NCI-H1092 (cell line): ENCODE measurements around the gene RNF138.
"Not testable (repeated sequence)": the region's sequence is repeated elsewhere in the genome, so short reads cannot be mapped to it uniquely, and the experiment has no call there.

Experiments used
- DNase-seq: peaks from one replicate; lab custom pipeline; 2025; lab: John Stamatoyannopoulos, UW

Gene RNF138, protein sequence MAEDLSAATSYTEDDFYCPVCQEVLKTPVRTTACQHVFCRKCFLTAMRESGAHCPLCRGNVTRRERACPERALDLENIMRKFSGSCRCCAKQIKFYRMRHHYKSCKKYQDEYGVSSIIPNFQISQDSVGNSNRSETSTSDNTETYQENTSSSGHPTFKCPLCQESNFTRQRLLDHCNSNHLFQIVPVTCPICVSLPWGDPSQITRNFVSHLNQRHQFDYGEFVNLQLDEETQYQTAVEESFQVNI

DNA sequence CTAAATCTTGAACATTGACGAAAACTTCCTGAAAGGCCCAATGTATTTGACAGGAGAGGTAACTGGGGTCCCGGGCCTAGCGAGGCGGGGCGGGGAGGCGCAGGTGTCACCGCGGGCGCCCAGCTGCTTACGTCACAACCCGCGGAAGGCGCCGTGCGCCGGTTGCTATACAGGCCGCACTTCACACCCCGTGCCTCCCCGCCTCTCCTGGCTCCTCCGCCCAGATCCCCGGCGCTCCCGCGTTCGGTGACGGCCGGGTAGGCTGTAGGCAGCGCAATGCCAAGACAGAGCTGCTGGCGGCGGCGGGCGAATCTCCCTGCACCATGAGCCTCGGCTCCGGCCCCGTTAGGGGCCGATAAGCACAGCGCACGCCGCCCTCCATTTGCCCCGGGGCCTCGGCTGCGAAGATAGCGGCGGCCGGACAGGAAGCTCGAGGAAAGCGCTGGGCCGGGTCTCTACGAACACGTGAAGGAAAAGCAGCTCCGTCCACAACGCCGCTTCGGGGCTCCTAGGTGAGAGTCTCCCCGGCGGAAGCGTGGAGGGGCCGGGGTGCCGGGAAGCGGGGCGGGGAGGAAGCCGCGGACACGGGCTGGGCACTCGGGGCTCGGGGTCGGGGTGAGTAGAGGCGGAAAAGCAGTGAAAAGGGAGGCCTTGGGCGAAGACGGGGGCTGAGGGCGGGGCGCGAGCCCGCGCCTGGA is at the start of gene RNF138:
RNF138 (plus strand) TSS at position 151 of the 698 bp plus-strand sequence. CDS start 903 bp downstream, outside the sequence.
- peak; percentile 91 for DNase-seq

DNA sequence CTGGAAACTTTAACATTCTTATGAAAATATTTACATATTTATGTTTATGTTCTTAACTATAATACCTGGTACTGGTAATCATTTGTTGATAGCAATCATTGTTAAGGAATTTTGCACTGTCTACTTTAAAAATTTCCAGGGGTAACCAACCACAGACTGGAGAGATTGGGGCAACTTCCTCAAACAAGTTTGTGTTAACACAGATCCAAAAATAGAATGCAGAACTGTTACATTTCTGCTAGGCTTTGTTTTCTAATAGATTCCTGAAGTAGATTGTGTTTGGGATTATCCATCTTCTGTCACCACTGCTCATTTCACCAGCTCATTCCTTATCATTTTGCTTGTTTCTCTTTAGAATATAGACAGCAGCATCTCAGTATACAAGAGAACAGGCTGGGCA is 49.3 kb upstream of the RNF138 start:
- DNase-seq: no peak

- no peak for DNase-seq
Observed at GRCh38 chr18:32048507-32049091, 43.1 kb upstream of the RNF138 start.

- DNase-seq: no peak
Observed at GRCh38 chr18:32049393-32050171, 42.1 kb upstream of the RNF138 start.

GRCh38 chr18:32056613-32057358 is 34.9 kb upstream of the RNF138 start:
- no peak for DNase-seq

DNA sequence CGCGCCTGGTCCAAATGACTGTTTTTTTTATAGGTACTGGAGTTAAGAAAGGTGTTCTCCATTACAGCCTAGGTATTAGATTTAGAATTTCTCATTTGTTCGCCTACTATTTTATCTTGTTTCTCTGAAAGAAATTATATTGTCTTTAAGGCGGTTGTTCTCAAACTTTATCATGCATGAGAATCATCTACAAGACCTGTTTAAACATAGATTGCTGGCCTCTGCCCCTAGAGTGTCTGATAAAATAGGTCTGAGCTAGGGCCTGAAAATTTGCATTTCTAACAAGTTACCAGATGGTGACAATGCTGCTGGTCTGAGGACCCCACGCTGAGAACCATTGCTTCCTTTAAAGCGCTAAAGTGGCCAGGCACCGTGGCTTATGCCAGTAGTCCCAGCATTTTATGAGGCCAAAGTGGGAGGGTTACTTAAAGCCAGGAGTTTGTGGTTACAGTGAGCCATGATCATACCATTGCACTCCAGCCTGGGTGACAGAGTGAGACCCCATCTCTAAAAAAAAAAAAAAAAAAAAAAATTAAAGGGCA is 34.0 kb upstream of the RNF138 start:
- no peak for DNase-seq

DNA sequence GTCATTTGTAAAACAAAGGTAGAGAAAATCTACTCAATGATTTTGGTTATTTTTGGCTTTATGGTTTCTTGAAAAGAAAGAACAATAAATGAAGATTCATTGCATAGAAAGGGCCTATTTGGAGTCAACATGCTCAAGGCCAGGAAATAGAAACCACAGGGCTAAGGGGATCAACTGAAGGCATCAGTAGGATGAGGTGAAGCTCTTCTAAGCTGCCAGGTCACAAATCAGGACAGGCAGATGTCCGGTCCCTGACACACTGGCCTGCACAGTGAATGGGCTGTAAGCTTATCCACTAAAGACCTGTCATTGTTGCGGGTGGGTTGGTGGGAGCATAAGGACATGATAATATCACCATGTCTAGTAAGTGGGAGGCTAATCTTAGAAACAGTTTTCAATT is 31.6 kb upstream of the RNF138 start:
- DNase-seq: no peak

DNA sequence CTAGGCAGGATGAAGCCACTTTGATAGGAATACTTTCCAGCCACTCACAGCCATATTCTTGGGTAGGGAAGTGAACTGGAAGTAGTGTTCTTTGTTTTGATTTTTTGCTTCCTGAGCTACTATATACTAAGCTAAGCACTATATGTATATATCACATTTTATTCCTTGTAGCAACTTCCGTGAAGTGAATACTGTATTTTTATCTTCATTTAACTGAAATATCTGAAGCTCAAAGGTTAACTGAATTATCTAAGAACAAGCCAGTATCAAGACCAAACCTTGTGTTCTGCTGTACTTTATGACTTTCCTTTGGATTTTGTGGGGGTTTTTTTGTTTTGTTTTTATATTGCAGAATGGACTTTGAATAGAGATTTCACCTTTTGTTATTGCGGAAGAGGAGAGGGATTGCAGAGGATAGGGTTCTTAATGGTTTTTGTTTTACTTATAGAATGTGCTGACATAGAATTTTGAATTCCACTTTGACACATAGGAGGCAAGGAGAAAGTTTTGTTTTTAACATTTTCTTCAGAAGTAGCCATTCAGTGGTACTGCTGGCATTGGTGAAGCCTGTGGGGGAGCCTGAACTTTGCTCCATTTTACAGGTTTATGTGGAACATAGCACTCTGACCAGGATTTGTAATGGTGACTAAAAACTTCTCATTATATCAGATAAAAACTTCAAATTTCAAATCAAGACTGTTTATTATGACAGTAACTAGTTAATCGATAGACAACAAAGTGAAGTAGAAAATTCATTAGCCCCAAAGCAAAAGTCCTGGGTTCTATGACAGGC is 24.1 kb upstream of the RNF138 start:
- no peak for DNase-seq

- DNase-seq: no peak
Observed at GRCh38 chr18:32072321-32072720, 19.4 kb upstream of the RNF138 start.

DNA sequence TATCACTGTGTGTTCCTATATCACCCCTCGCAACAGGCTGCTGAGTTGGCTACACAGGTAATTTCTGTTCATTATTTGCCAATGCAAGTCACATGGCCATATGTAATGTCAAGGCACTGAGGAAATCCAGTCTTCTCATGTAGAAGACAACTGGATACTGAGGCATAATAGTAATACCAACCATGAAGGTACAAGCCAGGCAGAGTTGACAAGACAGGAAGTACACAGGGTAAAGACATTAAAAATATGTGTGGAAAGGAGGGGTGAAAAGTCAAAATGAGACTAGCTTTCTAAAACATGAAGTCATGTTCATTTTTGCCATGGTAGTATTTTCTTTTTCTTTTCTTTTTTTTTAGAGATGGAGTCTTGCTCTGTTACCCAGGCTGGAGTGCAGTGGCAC is 17.5 kb upstream of the RNF138 start:
- no peak for DNase-seq

GRCh38 chr18:32078845-32079244 is 12.8 kb upstream of the RNF138 start:
- no peak for DNase-seq

DNA sequence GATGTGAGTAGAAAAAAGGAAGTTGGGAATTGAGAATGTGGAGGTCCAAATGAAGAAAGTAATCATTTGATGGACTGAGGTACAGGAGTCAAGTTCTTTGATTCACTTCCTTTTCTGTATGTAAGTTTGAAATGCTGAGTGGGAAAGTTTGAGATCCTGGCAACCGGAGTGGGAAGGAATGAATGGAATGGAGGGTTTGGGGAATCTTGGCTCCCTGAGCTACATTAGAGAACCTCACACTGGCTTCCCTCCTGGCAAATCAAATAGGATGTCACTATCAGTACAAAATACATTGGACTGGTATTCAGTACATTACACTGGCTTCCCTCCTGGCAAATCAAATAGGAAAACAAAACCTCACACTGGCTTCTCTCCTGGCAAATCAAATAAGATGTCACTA is 9.8 kb upstream of the RNF138 start:
- no peak for DNase-seq

DNA sequence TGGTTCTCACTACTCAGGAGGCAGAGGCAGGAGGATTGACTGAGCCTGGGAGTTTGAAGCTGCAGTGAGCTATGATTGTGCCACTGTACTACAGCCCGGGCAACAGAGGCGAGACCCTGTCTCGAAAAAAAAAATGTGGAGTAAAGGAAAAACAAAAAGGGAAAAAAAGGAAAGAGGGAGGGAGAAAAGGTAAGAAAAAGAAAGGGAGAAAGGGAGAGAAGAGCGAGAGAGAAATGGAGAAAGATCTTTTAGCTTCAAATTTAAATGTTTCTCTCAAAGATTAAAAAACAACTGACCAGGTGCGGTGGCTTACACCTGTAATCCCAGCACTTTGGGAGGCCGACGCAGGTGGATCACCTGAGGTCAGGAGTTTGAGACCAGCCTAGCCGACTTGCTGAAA is 7.9 kb upstream of the RNF138 start:
- no peak for DNase-seq

GRCh38 chr18:32086881-32087280 is 4.8 kb upstream of the RNF138 start:
- DNase-seq: no peak

GRCh38 chr18:32090831-32091230 is 843 bp upstream of the RNF138 start:
- DNase-seq: not testable (repeated sequence)

DNA sequence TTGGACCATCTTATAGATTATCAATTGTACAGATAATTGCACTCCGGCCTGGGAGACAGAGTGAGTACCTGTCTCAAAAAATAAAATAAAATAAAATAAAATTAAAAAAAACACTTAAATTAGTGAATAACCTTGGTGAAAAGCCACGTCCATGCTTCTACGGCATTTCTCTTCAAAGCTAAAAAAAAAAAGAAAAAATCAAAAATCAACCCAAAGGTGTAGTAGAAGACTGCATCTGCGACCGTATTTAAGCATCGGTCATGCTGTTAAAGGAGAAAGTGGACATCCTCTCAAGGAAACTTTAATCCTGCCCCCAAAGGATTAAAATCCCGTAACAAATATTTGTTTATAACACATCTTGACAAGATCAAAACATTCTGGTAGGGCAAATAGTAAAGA is 350 bp upstream of the RNF138 start:
- DNase-seq: no peak

- peak; percentile 99 for DNase-seq
Observed at GRCh38 chr18:32092422-32093101, 888 bp downstream of the RNF138 start.

- peak; percentile 42 for DNase-seq
Observed at GRCh38 chr18:32093102-32093511, 1.4 kb downstream of the RNF138 start.

- DNase-seq: no peak
Observed at GRCh38 chr18:32093523-32093922, 1.8 kb downstream of the RNF138 start.
